NK-92 treated with Interleukin-12 subunit alpha and Interleukin-12 subunit beta, amount 100 ng/mL, for 24 hours (cell line): ENCODE results near the gene RIMBP2.
"Not testable (repeated sequence)": the region's sequence is repeated elsewhere in the genome, so short reads cannot be mapped to it uniquely, and the experiment has no call there.

Experiments used
- DNase-seq: peaks from one replicate; lab custom pipeline; 2025; lab: John Stamatoyannopoulos, UW

RIMBP2 gene

GRCh38 chr12:130705178-130705822 lies 10.8 kb downstream of the RIMBP2 start:
- DNase-seq: no peak

GRCh38 chr12:130704606-130705005 lies 11.5 kb downstream of the RIMBP2 start:
- no peak for DNase-seq

GRCh38 chr12:130703733-130704375 lies 12.2 kb downstream of the RIMBP2 start:
- no peak for DNase-seq

- DNase-seq: no peak
Measured at GRCh38 chr12:130702966-130703732, 12.9 kb downstream of the RIMBP2 start.

- no peak for DNase-seq
Measured at GRCh38 chr12:130701402-130701744, 14.7 kb downstream of the RIMBP2 start.

GRCh38 chr12:130700492-130701401 lies 15.4 kb downstream of the RIMBP2 start:
- DNase-seq: no peak

GRCh38 chr12:130698106-130698505 lies 18.0 kb downstream of the RIMBP2 start:
- DNase-seq: no peak

GRCh38 chr12:130696379-130697100 lies 19.6 kb downstream of the RIMBP2 start:
- no peak for DNase-seq

GRCh38 chr12:130695061-130695460 lies 21.0 kb downstream of the RIMBP2 start:
- no peak for DNase-seq

- DNase-seq: no peak
Measured at GRCh38 chr12:130689408-130690405, 26.4 kb downstream of the RIMBP2 start.

GRCh38 chr12:130688999-130689398 lies 27.1 kb downstream of the RIMBP2 start:
- not testable (repeated sequence) for DNase-seq

- no peak for DNase-seq
Measured at GRCh38 chr12:130687796-130688778, 28.0 kb downstream of the RIMBP2 start.

- no peak for DNase-seq
Measured at GRCh38 chr12:130687190-130687589, 28.9 kb downstream of the RIMBP2 start.

GRCh38 chr12:130686511-130686991 lies 29.5 kb downstream of the RIMBP2 start:
- no peak for DNase-seq

GRCh38 chr12:130685850-130686249 lies 30.2 kb downstream of the RIMBP2 start:
- no peak for DNase-seq

GRCh38 chr12:130685250-130685787 lies 30.8 kb downstream of the RIMBP2 start:
- DNase-seq: no peak

GRCh38 chr12:130683811-130684210 lies 32.3 kb downstream of the RIMBP2 start:
- no peak for DNase-seq

GRCh38 chr12:130683080-130683479 lies 33.0 kb downstream of the RIMBP2 start:
- DNase-seq: no peak
